Mucosa of gallbladder (tissue), 1 donor: ENCODE data around the gene FUBP3. TPM values are rescaled to one million over a fixed set of nuclear protein-coding genes. Genes with fewer than 3 reads are reported as not detected.
A peak's percentile ranks its signal among the peaks of the same experiment; 100 is the strongest.
"Not testable (repeated sequence)": the region's sequence is repeated elsewhere in the genome, so short reads cannot be mapped to it uniquely, and the experiment has no call there.

ENCODE experiments used
- DNase-seq: peaks from one replicate; pipeline ENCODE4 v3.0.0-alpha.2; 2020; ENCODE audit warnings: low spot score
- total RNA-seq: library from RNA; stranded (reverse); gene quantifications from one replicate; pipeline ENCODE4 v1.2.1, GENCODE V29; 2021
- donor health status: DM: no; HTN: no; CAD: no.

Gene FUBP3
- total RNA-seq, 1 donor from 2014 or later, result 51.8 TPM

DNA sequence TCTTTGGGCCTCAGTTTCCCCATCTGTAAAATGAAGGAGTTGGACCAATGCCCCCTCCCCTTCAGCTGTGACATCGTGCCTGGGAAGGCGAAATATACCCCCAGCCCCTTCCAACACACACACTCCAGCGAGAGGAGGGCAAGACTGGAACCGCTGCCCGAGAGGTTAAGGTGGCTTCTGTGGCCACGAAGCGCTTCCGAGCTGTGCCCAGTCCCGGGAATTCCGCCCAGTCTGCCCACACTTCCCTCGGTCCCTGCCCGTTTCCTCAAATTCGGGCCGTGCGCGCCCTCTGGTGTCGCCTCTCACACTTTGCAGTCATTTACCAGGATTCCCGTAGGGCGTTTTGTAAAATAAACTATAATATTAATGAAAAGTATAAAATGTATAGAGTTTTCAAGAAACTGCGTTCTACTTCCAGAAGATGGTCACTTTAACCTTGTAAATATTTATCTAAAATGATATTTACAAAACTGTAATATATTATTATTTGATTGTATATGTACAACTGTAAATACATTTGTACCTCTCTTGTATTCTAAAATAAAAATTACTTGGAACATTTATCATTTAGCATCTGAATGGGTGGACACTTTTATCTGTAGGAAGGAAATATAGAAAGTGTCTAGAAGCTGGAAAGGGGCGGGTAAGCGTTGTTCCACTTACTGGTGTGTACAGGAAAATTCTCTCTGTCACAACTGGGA, 103.2 kb downstream of the FUBP3 start:
- DNase-seq, result peak; percentile 75

DNA sequence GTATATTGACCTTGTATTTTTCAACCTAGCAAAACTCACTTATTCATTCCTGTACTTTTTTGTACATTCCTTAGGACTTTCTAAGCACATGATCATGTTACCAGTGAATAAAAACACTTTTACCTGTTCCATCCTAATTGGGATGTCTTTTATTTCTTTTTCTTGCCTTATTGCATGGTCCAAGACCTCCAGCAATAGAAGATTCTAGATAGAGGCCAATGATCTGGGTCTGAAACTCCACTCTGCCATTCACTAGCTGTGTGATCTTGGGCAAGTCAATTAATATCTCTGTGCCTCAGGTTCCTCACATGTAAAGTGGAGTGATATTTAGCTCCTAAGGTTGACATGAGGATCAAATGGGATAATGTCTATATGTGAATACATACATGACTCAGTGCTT, 105.7 kb downstream of the FUBP3 start:
- no peak for DNase-seq

DNA sequence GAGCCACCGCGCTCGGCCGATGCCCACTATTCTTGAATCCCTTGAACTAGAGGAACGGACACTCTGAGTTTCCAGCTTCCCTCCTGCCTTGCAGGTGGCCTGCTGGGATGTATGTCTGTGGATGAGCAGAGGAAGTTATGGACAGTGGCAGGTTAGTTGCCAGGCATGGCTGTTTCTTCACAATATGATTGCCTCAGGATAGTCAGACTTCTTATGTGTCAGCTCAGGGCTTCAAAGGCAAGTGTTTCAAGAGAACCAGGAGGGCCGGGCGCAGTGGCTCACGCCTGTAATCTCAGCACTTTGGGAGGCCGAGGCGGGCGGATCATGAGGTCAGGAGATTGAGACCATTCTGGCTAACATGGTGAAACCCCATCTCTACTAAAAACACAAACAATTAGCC, 106.6 kb downstream of the FUBP3 start:
- DNase-seq, result not testable (repeated sequence)

DNA sequence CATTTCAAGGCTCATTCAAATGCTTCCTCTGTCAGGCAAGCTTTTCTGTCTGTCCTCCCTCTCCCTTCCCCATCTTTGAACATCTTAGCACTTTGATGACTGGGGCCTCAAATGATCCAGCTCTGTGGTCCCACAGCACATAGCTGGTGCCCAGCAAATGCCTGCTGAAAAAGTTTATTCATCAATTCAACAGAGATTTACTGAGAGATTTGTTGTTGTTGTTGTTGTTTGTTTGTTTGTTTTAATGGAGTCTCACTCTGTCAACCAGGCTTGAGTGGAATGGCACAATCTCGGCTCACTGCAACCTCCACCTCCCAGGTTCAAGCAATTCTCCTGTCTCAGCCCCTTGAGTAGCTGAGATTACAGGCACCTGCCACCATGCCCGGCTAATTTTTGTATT, 108.2 kb downstream of the FUBP3 start:
- no peak for DNase-seq

Other genes starting within 250 kb of the FUBP3 start
- 166 TPM for gene ASS1, start 134.6 kb upstream of the FUBP3 start, total RNA-seq
- gene PRDM12, start 85.0 kb downstream of the FUBP3 start, total RNA-seq, result 0.09 TPM
- gene EXOSC2, start 114.2 kb downstream of the FUBP3 start, total RNA-seq, result 19.0 TPM